ENCODE results near the gene SPEF1. TPM values are rescaled to one million over a fixed set of nuclear protein-coding genes. Genes with fewer than 3 reads are reported as not detected.

The SPEF1 gene
- total and polyA plus RNA-seq, 2 of the 13 experiments (the other 11 are each of a cell fraction or from before 2014, with no cell fraction given) = 0.11 to 0.27 TPM

- Histone ChIP-seq H3K27ac (ENCODE audit: extremely low read length, insufficient read depth, low read length) (no peak overlapping the region), H2AFZ (ENCODE audit: low read length) (no peak overlapping the region), H3K9ac (ENCODE audit: insufficient read depth, low read depth, low read length) (no peak overlapping the region), H3K36me3 (replicated peaks in 1 of 2; ENCODE audit: control insufficient read depth in 1 of 2, insufficient read depth in 2 of 2, low read length in 2 of 2) (peaks cover 14 to 17% of the 10 kb centered on the region in 2 experiments; a peak in 4 of 5 replicates), H3K4me2 (ENCODE audit: low read depth, low read length) (no peak overlapping the region), H3K79me2 (ENCODE audit: insufficient read depth, low read length) (no peaks in the 10 kb centered on the region), H3K27me3 (ENCODE audit: control insufficient read depth in 1 of 2, insufficient read depth in 2 of 2, low read length in 2 of 2) (peaks cover 2 to 19% of the 10 kb centered on the region in 2 experiments; a peak in 4 of 5 replicates), H3K4me3 (replicated peaks in 1 of 3; ENCODE audit: insufficient read depth in 1 of 3, low read depth in 2 of 3, low read length in 3 of 3) (no peak overlapping the region), H3K4me1 (ENCODE audit: insufficient read depth, low read length) (peaks cover 26% of the 10 kb centered on the region), H4K20me1 (ENCODE audit: insufficient read depth, low read length) (no peaks in the 10 kb centered on the region), H3K9me3 (ENCODE audit: low read length) (no peaks in the 10 kb centered on the region)
- WGBS (ENCODE audit: low lambda C conversion rate) = 83% methylated on average over 13 of the region's 13 CpGs
- no TSS peak for BruUV-seq (replicated peaks)
- ChIA-PET POLR2A (interaction anchor here (3.9 kb wide), 1 partner anchor 16 kb away, joined by 21 read pairs; the partner anchor contains the start of gene ADISSP), CTCF (ENCODE audit: low intra/inter-chr PET ratio, low total read pairs) (interaction anchor here (1.1 to 1.7 kb wide), 7 partner anchors 14 to 333 kb away, joined by 3 to 9 read pairs (median 6); partner anchors contain the start of gene AP5S1)
- no peak for FAIRE-seq
- in situ Hi-C loops (cut with HindIII; ENCODE audit: extremely low pct_ligation_motif_present, low pct_unique_long_range_greater_than_20kb) (no loop called here), intact Hi-C loops (cut with micrococcal nuclease; ENCODE audit: unreplicated experiment) (loop anchor here (2.0 kb wide), 1 partner anchor 66 kb away; no protein-coding TSS in a partner anchor)
- no peak for DNase-seq (ENCODE audit: low spot score)
- TF ChIP-seq HIVEP1 (CRISPR knock-in tag; IDR thresholded peaks at IDR 0.05) = 0 out of 2 replicates have a peak, but pooled peaks have one; percentile 11
- TF ChIP-seq ZFP62 (CRISPR knock-in tag; IDR thresholded peaks at IDR 0.05) = no peak
- TF ChIP-seq, protein P1, sequence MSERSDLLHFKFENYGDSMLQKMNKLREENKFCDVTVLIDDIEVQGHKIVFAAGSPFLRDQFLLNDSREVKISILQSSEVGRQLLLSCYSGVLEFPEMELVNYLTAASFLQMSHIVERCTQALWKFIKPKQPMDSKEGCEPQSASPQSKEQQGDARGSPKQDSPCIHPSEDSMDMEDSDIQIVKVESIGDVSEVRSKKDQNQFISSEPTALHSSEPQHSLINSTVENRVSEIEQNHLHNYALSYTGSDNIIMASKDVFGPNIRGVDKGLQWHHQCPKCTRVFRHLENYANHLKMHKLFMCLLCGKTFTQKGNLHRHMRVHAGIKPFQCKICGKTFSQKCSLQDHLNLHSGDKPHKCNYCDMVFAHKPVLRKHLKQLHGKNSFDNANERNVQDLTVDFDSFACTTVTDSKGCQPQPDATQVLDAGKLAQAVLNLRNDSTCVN (CRISPR knock-in tag; IDR thresholded peaks at IDR 0.05; ENCODE audit: borderline replicate concordance) = no peak
- ATAC-seq = no peak
These were observed 28.9 kb downstream of the SPEF1 start for GRCh38 chr20:3752386-3752759.

DNA sequence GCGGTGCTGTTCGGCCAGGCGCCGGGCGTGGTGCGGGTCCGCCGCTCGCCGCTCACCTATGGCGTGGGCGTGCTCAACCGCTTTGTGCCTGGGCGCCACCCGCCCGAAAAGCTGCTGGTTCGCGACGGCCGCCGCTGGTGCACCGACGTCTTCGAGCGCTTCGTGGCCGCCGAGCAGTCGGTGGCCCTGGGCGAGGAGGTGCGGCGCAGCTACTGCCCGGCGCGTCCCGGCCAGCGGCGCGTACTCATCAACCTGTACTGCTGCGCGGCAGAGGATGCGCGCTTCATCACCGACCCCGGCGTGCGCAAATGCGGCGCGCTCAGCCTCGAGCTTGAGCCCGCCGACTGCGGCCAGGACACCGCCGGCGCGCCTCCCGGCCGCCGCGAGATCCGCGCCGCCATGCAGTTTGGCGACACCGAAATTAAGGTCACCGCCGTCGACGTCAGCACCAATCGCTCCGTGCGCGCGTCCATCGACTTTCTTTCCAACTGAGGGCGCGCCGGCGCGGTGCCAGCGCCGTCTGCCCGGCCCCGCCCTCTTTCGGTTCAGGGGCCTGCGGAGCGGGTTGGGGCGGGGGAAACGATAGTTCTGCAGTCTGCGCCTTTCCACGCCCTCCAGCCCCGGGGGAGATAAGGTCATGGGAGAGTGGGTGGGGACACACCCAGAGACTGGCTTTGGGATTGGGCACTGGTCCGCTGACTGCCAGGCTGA is 29.4 kb downstream of the SPEF1 start:
- Histone ChIP-seq H3K9ac (ENCODE audit: insufficient read depth, low read depth, low read length) (no peak overlapping the region), H2AFZ (ENCODE audit: low read length) (no peak overlapping the region), H3K27ac (ENCODE audit: extremely low read length, insufficient read depth, low read length) (no peak overlapping the region), H3K36me3 (replicated peaks in 1 of 2; ENCODE audit: control insufficient read depth in 1 of 2, insufficient read depth in 2 of 2, low read length in 2 of 2) (peaks cover 13 to 17% of the 10 kb centered on the region in 2 experiments; a peak in 4 of 5 replicates), H4K20me1 (ENCODE audit: insufficient read depth, low read length) (no peaks in the 10 kb centered on the region), H3K27me3 (ENCODE audit: control insufficient read depth in 1 of 2, insufficient read depth in 2 of 2, low read length in 2 of 2) (peaks cover 2 to 24% of the 10 kb centered on the region in 2 experiments; a peak in 4 of 5 replicates), H3K4me1 (ENCODE audit: insufficient read depth, low read length) (peaks cover 32% of the 10 kb centered on the region), H3K4me2 (ENCODE audit: low read depth, low read length) (no peak overlapping the region), H3K9me3 (ENCODE audit: low read length) (no peaks in the 10 kb centered on the region), H3K4me3 (replicated peaks in 1 of 3; ENCODE audit: insufficient read depth in 1 of 3, low read depth in 2 of 3, low read length in 3 of 3) (no peak overlapping the region), H3K79me2 (ENCODE audit: insufficient read depth, low read length) (no peaks in the 10 kb centered on the region)
- CTCF ChIA-PET (ENCODE audit: low intra/inter-chr PET ratio, low total read pairs) = interaction anchor here (1.5 to 1.7 kb wide), 2 partner anchors 66 to 75 kb away, joined by 6 read pairs; no protein-coding TSS in a partner anchor
- WGBS (ENCODE audit: low lambda C conversion rate) = 96% methylated on average over 95 of the region's 95 CpGs
- POLR2A ChIA-PET = interaction anchor here (2.8 kb wide), 1 partner anchor 16 kb away, joined by 11 read pairs; the partner anchor contains the start of gene ADISSP
- intact Hi-C loops (cut with micrococcal nuclease; ENCODE audit: unreplicated experiment) = loop anchor here (2.0 kb wide), 1 partner anchor 67 kb away; no protein-coding TSS in a partner anchor
- FAIRE-seq = no peak
- no peak for DNase-seq (ENCODE audit: low spot score)
- no peak for ATAC-seq
- in situ Hi-C loops (cut with HindIII; ENCODE audit: extremely low pct_ligation_motif_present, low pct_unique_long_range_greater_than_20kb) = no loop called here
- BruUV-seq (replicated peaks) = no TSS peak
- TF ChIP-seq ZNF709 (CRISPR knock-in tag; IDR thresholded peaks at IDR 0.05) (no peak), ZNF768 (CRISPR knock-in tag; IDR thresholded peaks at IDR 0.05) (0 out of 2 replicates have a peak, but pooled peaks have one; percentile 13), CERS6 (CRISPR knock-in tag; IDR thresholded peaks at IDR 0.05) (no peak)
- TF ChIP-seq, protein P2, sequence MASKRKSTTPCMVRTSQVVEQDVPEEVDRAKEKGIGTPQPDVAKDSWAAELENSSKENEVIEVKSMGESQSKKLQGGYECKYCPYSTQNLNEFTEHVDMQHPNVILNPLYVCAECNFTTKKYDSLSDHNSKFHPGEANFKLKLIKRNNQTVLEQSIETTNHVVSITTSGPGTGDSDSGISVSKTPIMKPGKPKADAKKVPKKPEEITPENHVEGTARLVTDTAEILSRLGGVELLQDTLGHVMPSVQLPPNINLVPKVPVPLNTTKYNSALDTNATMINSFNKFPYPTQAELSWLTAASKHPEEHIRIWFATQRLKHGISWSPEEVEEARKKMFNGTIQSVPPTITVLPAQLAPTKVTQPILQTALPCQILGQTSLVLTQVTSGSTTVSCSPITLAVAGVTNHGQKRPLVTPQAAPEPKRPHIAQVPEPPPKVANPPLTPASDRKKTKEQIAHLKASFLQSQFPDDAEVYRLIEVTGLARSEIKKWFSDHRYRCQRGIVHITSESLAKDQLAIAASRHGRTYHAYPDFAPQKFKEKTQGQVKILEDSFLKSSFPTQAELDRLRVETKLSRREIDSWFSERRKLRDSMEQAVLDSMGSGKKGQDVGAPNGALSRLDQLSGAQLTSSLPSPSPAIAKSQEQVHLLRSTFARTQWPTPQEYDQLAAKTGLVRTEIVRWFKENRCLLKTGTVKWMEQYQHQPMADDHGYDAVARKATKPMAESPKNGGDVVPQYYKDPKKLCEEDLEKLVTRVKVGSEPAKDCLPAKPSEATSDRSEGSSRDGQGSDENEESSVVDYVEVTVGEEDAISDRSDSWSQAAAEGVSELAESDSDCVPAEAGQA (IDR thresholded peaks at IDR 0.05; ENCODE audit: low read depth) = no peak
- TF ChIP-seq, protein P2 (CRISPR knock-in tag; IDR thresholded peaks at IDR 0.05; ENCODE audit: borderline replicate concordance) = no peak
